Measurements from ENCODE around the gene FAM13B.

- TF ChIP-seq FOXM1 (IDR thresholded peaks at IDR 0.05; ENCODE audit: low read depth): no peak
- no peak for TF ChIP-seq FOXM1 (CRISPR knock-in tag; IDR thresholded peaks at IDR 0.05; ENCODE audit: low read depth)
- no peak for TF ChIP-seq NBN (IDR thresholded peaks at IDR 0.05; ENCODE audit: low read depth)
- no peak for TF ChIP-seq BRCA1 (IDR thresholded peaks at IDR 0.05)
- TF ChIP-seq BRCA1 (CRISPR knock-in tag; IDR thresholded peaks at IDR 0.05): no peak
- TF ChIP-seq GATA2 (CRISPR knock-in tag; IDR thresholded peaks at IDR 0.05): no peak
Measured at GRCh38 chr5:137890845-137891244, 142.0 kb downstream of the FAM13B start.
